GM11168 (cell line): Measurements from ENCODE around the gene MSANTD2.

Experiments used
- in situ Hi-C: fragments of 300-500 bp; cut with MboI; formaldehyde crosslinking; loops from one replicate; pipeline ENCODE4 v1.12.0; 2022; ENCODE audit warnings: low sequenced_read_pairs; ENCODE audit not compliant: unreplicated experiment

The MSANTD2 gene

DNA sequence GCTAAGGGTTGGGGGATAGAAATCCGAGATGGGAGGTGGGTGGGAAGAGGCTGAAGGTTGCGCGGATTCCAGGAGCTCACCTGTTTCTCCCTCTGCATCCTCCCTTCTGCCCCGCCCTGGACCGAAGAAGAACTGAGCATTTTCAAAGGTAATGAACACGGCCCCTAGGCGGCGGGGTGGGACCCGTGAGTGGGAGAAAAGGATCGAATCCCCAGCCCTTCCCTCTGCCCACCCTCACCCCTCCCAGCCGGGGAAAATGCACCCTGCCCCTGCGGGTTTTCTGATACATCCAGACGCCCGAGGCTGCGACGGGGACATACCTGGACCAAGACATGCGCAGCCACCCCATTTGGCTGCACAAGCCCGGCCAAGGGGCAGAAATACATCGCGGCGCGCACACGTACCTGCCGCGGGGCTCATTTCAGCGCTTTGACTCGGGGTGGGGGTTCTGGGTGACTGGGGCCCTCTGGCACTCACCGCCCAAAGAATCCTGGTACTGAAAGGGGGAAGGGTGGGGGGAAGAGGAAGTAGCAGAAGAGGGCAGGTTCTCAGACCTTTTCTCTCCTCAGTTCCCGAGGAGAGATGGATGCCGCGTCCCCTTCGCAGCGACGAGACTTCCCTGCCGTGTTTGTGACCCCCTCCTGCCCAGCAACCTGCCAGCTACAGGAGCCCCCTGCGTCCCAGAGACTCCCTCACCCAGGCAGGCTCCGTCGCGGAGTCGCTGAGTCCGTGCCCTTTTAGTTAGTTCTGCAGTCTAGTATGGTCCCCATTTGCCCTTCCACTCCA lies 54.2 kb downstream of the MSANTD2 start:
- in situ Hi-C loops: no loop called here

- in situ Hi-C loops: no loop called here
Observed at GRCh38 chr11:124745270-124745834, 54.9 kb downstream of the MSANTD2 start.

DNA sequence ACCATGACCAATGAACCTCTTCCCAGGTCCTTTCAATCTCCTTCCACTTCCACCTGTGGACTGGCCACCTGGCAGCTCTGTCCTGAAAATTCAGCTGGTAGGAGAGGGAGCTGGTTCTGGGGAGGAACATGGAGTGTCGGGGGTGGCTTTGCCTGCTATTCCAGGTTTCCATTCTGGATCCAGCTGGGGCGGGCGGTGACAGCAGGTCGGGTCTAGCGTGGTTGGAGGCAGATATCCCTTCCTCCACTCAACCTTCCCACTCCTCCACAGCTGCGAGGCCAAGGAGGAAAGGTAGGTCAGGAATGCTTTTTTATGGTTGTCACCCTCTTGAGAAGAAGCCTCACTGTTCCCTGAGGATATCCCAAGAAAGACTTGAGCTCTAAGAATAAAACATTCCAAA lies 57.2 kb downstream of the MSANTD2 start:
- in situ Hi-C loops: no loop called here

GRCh38 chr11:124742555-124742954 lies 57.7 kb downstream of the MSANTD2 start:
- in situ Hi-C loops: no loop called here

DNA sequence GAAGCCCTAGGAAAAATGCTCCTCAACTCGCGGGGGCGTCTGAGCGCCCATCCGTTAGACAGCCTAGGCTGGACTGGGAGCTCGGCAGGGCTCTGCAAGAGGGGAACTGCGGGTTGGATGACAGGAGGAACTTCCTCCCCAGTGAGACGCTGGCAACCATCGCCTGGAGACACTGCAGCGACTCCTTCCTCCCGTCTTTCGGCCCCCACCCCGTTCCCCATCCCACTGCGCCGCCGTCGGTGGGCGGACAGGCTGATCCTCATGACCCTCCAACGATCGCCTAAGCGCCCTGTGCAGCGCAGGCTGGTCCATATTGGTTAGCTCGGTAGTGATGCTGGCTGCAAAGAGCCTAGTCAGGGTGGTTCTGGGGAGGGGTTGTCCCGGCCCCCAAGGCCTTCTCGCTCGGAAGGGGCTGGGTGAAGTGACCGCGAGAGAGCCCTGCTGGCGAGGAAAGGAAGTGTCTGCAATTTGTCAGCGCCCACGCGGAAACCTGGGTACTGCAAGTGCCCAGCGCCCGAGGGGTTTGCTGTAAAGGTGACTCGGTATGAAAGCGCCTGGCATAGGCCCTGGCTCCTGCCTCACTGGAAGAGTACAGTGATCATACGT lies 59.8 kb downstream of the MSANTD2 start:
- in situ Hi-C loops: no loop called here

DNA sequence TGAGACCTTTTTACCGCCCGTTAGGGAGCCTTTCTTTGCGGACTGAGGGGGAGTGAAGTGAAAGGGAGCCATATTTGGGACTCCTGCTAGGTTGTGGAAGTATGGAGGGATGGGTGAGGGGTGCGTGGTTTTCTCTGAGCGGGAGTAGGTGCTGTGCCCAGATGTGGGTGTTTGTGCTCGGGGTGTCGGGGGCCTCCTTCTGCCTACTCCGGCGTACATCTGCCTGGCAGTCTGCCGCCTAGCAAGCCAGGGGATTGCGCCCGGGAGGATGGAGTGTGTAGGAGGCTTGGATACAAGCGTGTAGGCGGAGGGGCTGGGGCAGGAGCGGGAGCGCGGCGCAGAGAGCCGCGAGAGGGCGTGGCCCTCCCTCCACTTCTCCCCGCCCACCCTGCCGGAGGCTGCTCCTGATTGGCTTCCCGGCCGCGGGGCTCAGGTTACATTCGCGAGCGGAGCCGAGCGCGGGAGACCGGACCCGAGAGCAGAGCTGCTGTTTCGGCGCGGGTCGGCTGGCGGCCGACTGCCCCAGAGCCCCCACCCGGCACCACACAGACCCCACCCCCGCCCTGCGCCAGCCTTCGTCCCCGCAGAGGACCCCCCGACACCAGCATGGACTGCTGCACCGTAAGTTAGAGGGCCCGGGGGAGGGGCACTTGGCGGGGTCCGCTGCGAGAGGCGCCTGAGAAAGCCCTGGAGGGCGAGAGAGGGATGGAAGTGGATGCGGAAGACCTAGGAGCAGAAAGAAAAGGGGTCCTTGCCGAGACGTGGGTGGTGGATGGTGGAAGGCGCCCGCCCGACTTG lies 60.5 kb downstream of the MSANTD2 start, which contains the start of gene NRGN:
Gene NRGN (plus strand): TSS at position 464 of the 798 bp plus-strand sequence. CDS start 143 bp downstream, at position 607.
- in situ Hi-C loops: no loop called here

GRCh38 chr11:124738713-124739478 lies 61.3 kb downstream of the MSANTD2 start:
- in situ Hi-C loops: no loop called here

DNA sequence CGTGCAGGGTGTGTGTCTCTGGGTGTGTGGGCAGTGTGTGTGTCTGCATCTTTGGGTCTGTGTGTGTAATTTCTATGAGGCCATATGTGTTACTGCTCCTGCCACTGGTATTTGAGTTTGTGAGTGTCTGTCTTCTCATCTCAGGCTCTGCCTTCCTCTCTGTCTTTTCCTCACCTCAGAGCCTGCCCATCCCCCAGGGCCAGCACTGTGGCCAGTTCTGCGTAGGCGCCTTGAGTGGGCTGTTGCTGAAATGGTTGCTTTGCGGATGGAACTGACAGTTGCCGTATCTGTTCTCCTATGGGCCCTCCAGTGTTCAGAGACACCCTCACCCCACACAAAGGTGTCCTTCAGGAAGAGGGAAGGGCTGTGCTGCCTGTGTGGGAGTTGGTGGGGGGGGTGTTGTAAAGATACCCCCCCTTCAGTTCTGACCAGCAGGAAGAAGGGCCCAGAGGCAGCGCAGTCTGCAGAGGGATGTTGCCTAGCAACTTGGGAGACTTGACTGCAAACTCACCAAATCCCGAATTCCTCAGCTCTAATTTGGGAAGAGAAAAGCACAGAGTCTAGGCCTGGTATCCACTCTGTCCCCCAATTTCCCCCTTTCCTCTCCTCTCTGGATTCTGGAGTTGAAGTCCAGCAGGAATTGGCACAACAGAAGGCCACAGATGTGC lies 62.4 kb downstream of the MSANTD2 start:
- in situ Hi-C loops: no loop called here

- in situ Hi-C loops: no loop called here
Observed at GRCh38 chr11:124736736-124737135, 63.5 kb downstream of the MSANTD2 start.

DNA sequence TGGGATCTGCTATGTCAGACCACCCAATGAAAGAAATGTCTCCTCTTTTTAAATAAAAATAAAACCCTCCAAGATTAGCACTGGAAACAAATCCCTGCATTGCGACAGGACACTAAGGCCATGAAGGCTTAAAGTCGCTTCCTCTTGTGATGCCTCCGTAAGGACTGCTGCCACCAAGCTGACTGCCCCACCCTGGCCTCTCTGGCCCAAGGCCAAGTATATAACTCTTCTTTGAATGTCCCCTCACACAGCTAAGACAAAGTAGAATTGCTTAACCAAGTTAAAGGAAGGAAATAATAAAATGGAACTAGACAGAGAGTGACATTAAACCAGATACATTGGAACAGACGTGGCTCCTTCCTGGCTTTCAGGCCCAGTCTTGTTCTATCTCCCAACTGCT lies 68.0 kb downstream of the MSANTD2 start:
- in situ Hi-C loops: no loop called here

DNA sequence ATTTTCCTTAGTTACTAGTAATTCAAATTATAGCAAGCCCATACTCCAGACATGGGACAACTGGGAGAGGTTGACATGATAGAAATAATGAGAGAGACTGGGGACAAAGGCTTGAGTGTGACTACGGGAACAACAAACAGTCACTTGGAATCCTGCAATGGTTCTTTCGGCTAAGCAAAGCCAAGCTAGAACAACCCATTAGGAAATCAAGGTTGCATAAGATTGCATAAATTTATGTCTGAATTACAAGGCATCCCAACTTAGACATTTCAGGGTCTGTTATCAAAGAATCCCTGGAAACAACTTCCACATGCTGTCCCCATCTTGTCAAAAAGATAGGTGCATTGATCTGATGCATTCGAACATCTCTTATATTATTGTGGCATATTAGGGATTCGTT lies 70.6 kb downstream of the MSANTD2 start:
- in situ Hi-C loops: no loop called here

- in situ Hi-C loops: no loop called here
Observed at GRCh38 chr11:124728134-124728533, 72.1 kb downstream of the MSANTD2 start.

DNA sequence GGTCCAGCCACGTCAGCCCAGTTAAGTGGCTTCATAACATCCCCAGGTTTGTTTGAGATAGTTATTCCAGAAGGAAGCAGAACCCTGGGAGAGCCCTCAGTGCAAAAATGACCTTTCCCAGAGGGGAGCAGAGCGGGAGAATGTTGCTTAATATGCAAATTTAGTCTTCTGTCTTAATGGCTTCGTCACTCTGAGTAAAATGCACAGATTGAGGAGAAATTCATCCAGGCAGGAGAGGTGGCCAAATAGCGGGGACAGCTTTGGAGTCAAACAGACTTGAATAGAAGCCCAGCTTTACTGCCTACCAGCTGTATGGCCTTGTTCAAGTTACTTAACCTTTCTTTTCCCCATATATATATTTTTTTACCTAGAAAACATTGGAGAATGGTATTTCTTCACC lies 72.7 kb downstream of the MSANTD2 start:
- in situ Hi-C loops: no loop called here

DNA sequence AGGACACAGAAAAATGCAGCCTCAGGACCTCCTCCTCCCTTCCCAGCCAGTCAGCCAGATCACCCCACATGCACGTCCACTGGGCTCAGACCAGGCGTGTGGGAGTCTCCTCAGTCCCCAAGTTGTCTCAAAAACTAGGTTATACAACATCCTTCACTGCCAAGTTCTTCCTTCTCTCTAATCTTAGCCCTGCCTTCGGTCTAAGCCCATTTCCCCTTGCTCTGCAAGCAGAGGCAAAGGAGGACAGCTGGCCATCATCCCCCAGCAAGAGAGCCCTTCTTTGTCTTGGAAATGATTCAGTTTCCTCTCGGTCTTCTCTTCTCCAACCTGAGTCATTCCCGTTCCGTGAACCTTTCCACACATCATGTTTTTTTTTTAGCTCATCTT lies 74.5 kb downstream of the MSANTD2 start:
- in situ Hi-C loops: no loop called here

DNA sequence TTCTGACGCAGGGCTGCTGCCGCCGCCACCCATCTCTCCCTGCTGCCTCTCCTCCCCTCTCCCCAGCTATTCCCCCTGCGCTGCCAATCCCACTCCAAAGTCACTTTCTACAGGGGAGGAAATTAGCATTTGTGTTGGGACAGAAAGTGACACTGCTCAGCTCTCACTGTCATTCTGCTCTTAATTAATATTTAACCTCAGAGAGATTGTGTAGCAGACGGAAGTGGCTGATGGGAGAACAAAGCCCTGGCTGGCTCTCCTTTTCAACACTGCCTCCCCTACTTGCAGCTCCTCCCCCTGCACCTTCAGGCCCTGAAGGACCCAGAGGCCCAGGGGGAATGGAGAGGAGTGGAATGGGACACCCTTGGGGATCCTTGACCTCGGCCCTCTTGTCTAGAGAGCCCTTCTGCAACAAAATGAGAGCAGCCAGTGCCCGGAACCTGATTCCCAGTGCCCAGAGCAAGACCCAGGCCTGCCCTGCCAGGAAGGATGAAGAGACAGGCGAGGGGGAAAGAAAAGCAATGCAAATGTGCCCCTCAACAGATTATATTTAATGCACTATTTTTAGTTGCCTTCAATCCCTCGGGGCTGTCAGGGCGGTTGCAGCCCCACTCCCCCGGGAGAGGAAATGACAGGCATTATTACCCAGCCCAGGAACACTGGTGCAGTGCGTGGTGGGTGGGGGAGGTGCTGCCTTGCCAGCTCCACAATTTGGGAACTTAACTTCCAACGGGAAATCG lies 75.1 kb downstream of the MSANTD2 start:
- in situ Hi-C loops: no loop called here

DNA sequence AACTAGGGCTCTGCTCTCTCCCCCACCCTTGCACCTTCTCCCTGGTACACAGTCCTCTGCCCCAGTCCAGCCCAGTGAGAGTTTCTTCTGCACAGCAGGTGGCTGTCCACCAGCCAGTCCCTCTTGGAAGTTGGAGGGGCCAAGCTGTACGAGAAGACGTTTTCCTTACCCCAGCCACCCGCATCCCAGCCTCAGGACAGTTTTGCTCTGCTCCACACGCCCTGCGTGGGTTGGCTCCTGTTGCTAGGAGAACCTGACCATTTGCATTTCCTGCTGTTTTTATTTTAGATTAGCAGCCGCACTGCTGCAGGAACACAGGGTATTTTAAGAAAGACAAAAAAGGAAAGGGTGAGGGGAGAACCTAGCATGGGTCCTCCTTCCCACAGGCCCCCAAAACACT lies 78.0 kb downstream of the MSANTD2 start:
- in situ Hi-C loops: no loop called here

DNA sequence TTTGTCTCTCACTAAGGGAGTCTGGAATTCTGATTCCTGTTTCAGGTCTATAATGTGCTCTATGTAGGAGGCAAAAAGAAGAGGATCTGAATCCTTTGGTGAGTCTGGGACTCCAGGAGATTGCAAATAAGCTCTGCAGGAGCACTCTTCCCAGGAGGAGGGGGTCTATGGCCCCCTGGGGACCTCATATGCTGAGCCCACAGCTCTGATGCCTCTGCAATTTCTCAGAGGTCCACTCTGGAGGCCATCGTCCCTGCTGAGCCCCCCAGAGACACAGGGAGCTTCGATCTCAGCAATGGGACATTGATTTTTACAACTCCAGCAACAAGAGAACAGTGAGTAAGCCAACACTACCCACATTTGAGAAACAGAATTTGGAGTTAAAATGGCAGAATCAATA lies 80.7 kb downstream of the MSANTD2 start:
- in situ Hi-C loops: no loop called here

DNA sequence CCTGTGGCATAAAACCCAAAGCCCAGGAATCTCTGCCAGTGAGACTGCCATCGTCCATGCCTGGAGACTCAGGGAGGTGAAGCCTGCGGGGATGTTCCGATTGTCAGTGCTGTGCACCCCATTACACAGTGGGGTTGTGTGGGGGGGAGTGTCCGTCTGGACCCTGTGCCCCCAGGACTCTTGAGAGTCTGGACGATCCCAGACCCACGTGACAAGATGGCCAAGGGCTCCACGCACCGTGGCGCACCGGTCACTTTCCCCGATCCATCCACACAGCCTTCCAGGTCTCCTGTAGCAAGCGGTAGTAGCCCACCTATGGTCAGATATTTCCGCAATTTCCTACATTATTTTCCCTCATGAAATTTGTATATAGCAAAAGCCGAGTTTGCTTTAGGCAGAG lies 81.4 kb downstream of the MSANTD2 start:
- in situ Hi-C loops: no loop called here
